ENCODE data around the gene CPA2.
A peak's percentile ranks its signal among the peaks of the same experiment; 100 is the strongest.

Gene CPA2

GRCh38 chr7:130272381-130273080 is 5.9 kb downstream of the CPA2 start:
- H3K4me1 ChIP-seq (ENCODE audit: insufficient read depth, insufficient read length) = peaks cover 7% of the 10 kb centered on the region
- H3K27me3 ChIP-seq (ENCODE audit: insufficient read depth, insufficient read length) = no peaks in the 10 kb centered on the region
- peak; percentile 45 for TF ChIP-seq YY1 (IDR thresholded peaks at IDR 0.05; ENCODE audit: insufficient read depth, insufficient read length)
- no peak for TF ChIP-seq ZNF274 (IDR thresholded peaks at IDR 0.05; ENCODE audit: low read depth, low read length)
- TF ChIP-seq SUZ12 (IDR thresholded peaks at IDR 0.05; ENCODE audit: extremely low read depth, insufficient read depth, insufficient read length) = no peak
- peak overlapping the region; percentile 71 for H3K9ac ChIP-seq (ENCODE audit: insufficient read length, low read depth)
- H3K4me3 ChIP-seq (ENCODE audit: insufficient read length, low read depth) = peak overlapping the region; percentile 24
- DNase-seq (ENCODE audit: low read depth, low spot score) = no peak
- no peaks in the 10 kb centered on the region for H3K36me3 ChIP-seq (ENCODE audit: insufficient read depth, insufficient read length, low read length)
- H3K9me3 ChIP-seq (ENCODE audit: insufficient read depth, low read length) = no peaks in the 10 kb centered on the region

GRCh38 chr7:130273081-130273932 is 6.6 kb downstream of the CPA2 start:
- H3K9me3 ChIP-seq (ENCODE audit: insufficient read depth, low read length) = no peaks in the 10 kb centered on the region
- peak overlapping the region; percentile 71 for H3K9ac ChIP-seq (ENCODE audit: insufficient read length, low read depth)
- TF ChIP-seq SUZ12 (IDR thresholded peaks at IDR 0.05; ENCODE audit: extremely low read depth, insufficient read depth, insufficient read length) = no peak
- no peak for TF ChIP-seq ZNF274 (IDR thresholded peaks at IDR 0.05; ENCODE audit: low read depth, low read length)
- no peak for TF ChIP-seq YY1 (IDR thresholded peaks at IDR 0.05; ENCODE audit: insufficient read depth, insufficient read length)
- H3K36me3 ChIP-seq (ENCODE audit: insufficient read depth, insufficient read length, low read length) = no peaks in the 10 kb centered on the region
- DNase-seq (ENCODE audit: low read depth, low spot score) = peak; percentile 94
- H3K27me3 ChIP-seq (ENCODE audit: insufficient read depth, insufficient read length) = no peaks in the 10 kb centered on the region
- H3K4me3 ChIP-seq (ENCODE audit: insufficient read length, low read depth) = peak overlapping the region; percentile 33
- peaks cover 7% of the 10 kb centered on the region for H3K4me1 ChIP-seq (ENCODE audit: insufficient read depth, insufficient read length)

- no peak for DNase-seq (ENCODE audit: low read depth, low spot score)
- H3K4me1 ChIP-seq (ENCODE audit: insufficient read depth, insufficient read length) = peaks cover 7% of the 10 kb centered on the region
Observed at GRCh38 chr7:130273933-130274255, 7.2 kb downstream of the CPA2 start.

GRCh38 chr7:130274296-130274695 is 7.6 kb downstream of the CPA2 start:
- Histone ChIP-seq H3K9me3 (ENCODE audit: insufficient read depth, low read length) (no peaks in the 10 kb centered on the region), H3K4me1 (ENCODE audit: insufficient read depth, insufficient read length) (peaks cover 7% of the 10 kb centered on the region), H3K9ac (ENCODE audit: insufficient read length, low read depth) (peak overlapping the region; percentile 62), H3K4me3 (ENCODE audit: insufficient read length, low read depth) (peak overlapping the region; percentile 33), H3K36me3 (ENCODE audit: insufficient read depth, insufficient read length, low read length) (no peaks in the 10 kb centered on the region), H3K27me3 (ENCODE audit: insufficient read depth, insufficient read length) (no peaks in the 10 kb centered on the region)
- no peak for DNase-seq (ENCODE audit: low read depth, low spot score)
- no peak for TF ChIP-seq ZNF274 (IDR thresholded peaks at IDR 0.05; ENCODE audit: low read depth, low read length)
- TF ChIP-seq SUZ12 (IDR thresholded peaks at IDR 0.05; ENCODE audit: extremely low read depth, insufficient read depth, insufficient read length) = no peak
- TF ChIP-seq YY1 (IDR thresholded peaks at IDR 0.05; ENCODE audit: insufficient read depth, insufficient read length) = no peak

More at GRCh38 chr7:130273933-130274255, 7.2 kb downstream of the CPA2 start:
- Histone ChIP-seq H3K36me3 (ENCODE audit: insufficient read depth, insufficient read length, low read length) (no peaks in the 10 kb centered on the region), H3K9ac (ENCODE audit: insufficient read length, low read depth) (peak overlapping the region; percentile 62), H3K9me3 (ENCODE audit: insufficient read depth, low read length) (no peaks in the 10 kb centered on the region), H3K4me3 (ENCODE audit: insufficient read length, low read depth) (peak overlapping the region; percentile 33), H3K27me3 (ENCODE audit: insufficient read depth, insufficient read length) (no peaks in the 10 kb centered on the region)
- TF ChIP-seq ZNF274 (IDR thresholded peaks at IDR 0.05; ENCODE audit: low read depth, low read length) (no peak), SUZ12 (IDR thresholded peaks at IDR 0.05; ENCODE audit: extremely low read depth, insufficient read depth, insufficient read length) (no peak), YY1 (IDR thresholded peaks at IDR 0.05; ENCODE audit: insufficient read depth, insufficient read length) (no peak)

- H3K4me1 ChIP-seq (ENCODE audit: insufficient read depth, insufficient read length) = peaks cover 7% of the 10 kb centered on the region
- no peaks in the 10 kb centered on the region for H3K27me3 ChIP-seq (ENCODE audit: insufficient read depth, insufficient read length)
- no peak for DNase-seq (ENCODE audit: low read depth, low spot score)
- no peak for TF ChIP-seq YY1 (IDR thresholded peaks at IDR 0.05; ENCODE audit: insufficient read depth, insufficient read length)
- TF ChIP-seq SUZ12 (IDR thresholded peaks at IDR 0.05; ENCODE audit: extremely low read depth, insufficient read depth, insufficient read length) = no peak
- TF ChIP-seq ZNF274 (IDR thresholded peaks at IDR 0.05; ENCODE audit: low read depth, low read length) = no peak
- H3K36me3 ChIP-seq (ENCODE audit: insufficient read depth, insufficient read length, low read length) = no peaks in the 10 kb centered on the region
- no peak overlapping the region for H3K4me3 ChIP-seq (ENCODE audit: insufficient read length, low read depth)
- H3K9me3 ChIP-seq (ENCODE audit: insufficient read depth, low read length) = no peaks in the 10 kb centered on the region
- H3K9ac ChIP-seq (ENCODE audit: insufficient read length, low read depth) = no peak overlapping the region
Observed at GRCh38 chr7:130274983-130275591, 8.4 kb downstream of the CPA2 start.

- DNase-seq (ENCODE audit: low read depth, low spot score) = no peak
- H3K4me3 ChIP-seq (ENCODE audit: insufficient read length, low read depth) = no peak overlapping the region
- TF ChIP-seq ZNF274 (IDR thresholded peaks at IDR 0.05; ENCODE audit: low read depth, low read length) = no peak
- TF ChIP-seq SUZ12 (IDR thresholded peaks at IDR 0.05; ENCODE audit: extremely low read depth, insufficient read depth, insufficient read length) = no peak
- no peak for TF ChIP-seq YY1 (IDR thresholded peaks at IDR 0.05; ENCODE audit: insufficient read depth, insufficient read length)
- peaks cover 7% of the 10 kb centered on the region for H3K4me1 ChIP-seq (ENCODE audit: insufficient read depth, insufficient read length)
- H3K27me3 ChIP-seq (ENCODE audit: insufficient read depth, insufficient read length) = no peaks in the 10 kb centered on the region
- H3K9ac ChIP-seq (ENCODE audit: insufficient read length, low read depth) = no peak overlapping the region
- H3K9me3 ChIP-seq (ENCODE audit: insufficient read depth, low read length) = no peaks in the 10 kb centered on the region
- no peaks in the 10 kb centered on the region for H3K36me3 ChIP-seq (ENCODE audit: insufficient read depth, insufficient read length, low read length)
Observed at GRCh38 chr7:130275826-130276297, 9.2 kb downstream of the CPA2 start.
